Activated CD4-positive, alpha-beta T cell treated with anti-CD3 and anti-CD28 coated beads, Interleukin-2, Interleukin-6, amounts not matched to agents 100 ng/mL and 50 ng/mL, durations not matched to agents 16 hours and 8 hours (primary cell): ENCODE measurements around the gene SMARCD2.
"Not testable (repeated sequence)": the region's sequence is repeated elsewhere in the genome, so short reads cannot be mapped to it uniquely, and the experiment has no call there.

Experiments
- DNase-seq: peaks from one replicate; pipeline ENCODE4 v3.0.0-alpha.2; 2020

Gene SMARCD2

DNA sequence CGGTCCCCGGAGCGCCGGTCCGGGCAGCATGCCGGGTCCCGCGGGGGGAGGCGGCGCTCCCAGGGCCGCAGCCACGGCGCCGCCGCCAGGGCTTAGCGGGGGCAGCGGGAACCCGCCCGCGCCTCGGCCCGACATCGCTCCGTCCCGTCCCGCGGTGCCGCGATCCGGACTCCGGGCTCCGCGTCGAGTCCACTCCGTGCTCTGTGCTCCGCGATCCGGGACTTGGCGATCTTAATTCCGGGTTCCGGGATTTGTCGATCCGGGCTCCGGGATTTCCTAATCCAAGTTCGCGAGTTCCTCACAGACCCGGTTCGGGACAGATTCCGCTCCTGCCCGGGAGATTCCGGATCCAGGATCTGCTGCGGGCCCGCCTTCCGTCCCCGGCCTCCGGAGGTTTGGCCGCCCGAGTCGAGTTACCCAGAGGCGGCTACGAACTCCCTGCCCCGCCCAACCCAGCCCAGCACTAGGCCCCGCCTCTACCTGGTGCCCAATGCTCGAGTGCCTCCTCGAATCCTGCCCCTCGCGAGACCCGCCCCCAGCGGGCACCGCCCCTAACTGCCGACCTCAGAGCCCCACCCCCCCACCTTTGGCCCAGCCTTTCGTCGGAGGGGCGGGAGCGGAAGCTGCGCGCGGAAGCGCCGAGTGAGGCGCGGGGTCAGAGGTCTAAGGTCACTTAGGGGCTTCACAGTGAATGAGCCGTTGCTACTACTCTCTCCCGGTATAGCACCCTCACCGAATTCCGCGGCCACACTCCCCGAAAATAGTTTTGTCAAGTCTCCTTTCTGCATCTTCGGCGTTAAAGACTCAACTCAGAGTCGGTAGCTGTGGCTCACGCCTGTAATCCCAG lies at the start of gene SMARCD2:
Gene SMARCD2, minus strand, starts transcription at position 146 of the 847 bp plus-strand sequence. Its CDS starts 11 bp downstream, at position 135.
- peak; percentile 100 for DNase-seq

GRCh38 chr17:63889026-63889848 lies 46.8 kb upstream of the SMARCD2 start:
- DNase-seq, result peak; percentile 48

DNA sequence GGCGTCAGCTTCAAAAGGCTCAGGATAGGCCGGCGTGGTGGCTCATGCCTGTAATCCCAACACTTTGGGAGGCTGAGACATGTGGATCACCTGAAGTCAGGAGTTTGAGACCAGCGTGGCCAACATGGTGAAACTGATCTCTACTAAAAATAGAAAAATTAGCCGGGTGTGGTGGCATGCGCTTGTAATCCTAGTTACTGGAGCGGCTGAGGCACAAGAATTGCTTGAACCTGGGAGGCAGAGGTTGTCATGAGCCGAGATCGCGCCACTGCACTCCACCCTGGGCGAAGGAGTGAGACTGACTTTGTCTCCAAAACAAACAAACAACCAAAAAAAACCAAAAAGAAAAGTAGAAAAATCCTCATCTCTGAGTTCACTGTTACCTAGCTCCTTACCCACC lies 42.6 kb upstream of the SMARCD2 start:
- not testable (repeated sequence) for DNase-seq

- DNase-seq, result not testable (repeated sequence)
Observed at GRCh38 chr17:63882626-63883126, 40.2 kb upstream of the SMARCD2 start.

GRCh38 chr17:63881935-63882601 lies 39.6 kb upstream of the SMARCD2 start, which contains the start of gene GH2:
Gene GH2 (minus strand): TSS chr17:63881944. CDS start chr17:63881801, 143 bp downstream.
- DNase-seq, result peak; percentile 70

- not testable (repeated sequence) for DNase-seq
Observed at GRCh38 chr17:63881337-63881736, 38.9 kb upstream of the SMARCD2 start.

DNA sequence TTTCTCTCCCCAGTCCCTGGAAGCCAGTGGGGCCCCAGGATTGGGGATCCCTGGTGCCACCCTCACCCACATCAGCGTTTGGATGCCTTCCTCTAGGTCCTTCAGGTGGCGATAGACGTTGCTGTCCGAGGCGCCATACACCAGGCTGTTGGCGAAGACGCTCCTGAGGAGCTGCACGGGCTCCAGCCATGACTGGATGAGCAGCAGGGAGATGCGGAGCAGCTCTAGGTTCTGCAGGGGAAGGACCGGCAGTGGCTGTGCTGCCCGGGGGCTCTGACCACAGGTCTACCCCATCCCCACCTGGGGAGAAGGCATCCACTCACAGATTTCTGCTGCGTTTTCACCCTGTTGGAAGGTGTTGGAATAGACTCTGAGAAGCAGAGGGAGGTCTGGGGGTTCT lies 38.2 kb upstream of the SMARCD2 start:
- no peak for DNase-seq

- not testable (repeated sequence) for DNase-seq
Observed at GRCh38 chr17:63878413-63878812, 35.9 kb upstream of the SMARCD2 start.

GRCh38 chr17:63874693-63875092 lies 32.2 kb upstream of the SMARCD2 start:
- DNase-seq, result not testable (repeated sequence)

- DNase-seq, result not testable (repeated sequence)
Observed at GRCh38 chr17:63874061-63874626, 31.7 kb upstream of the SMARCD2 start.

DNA sequence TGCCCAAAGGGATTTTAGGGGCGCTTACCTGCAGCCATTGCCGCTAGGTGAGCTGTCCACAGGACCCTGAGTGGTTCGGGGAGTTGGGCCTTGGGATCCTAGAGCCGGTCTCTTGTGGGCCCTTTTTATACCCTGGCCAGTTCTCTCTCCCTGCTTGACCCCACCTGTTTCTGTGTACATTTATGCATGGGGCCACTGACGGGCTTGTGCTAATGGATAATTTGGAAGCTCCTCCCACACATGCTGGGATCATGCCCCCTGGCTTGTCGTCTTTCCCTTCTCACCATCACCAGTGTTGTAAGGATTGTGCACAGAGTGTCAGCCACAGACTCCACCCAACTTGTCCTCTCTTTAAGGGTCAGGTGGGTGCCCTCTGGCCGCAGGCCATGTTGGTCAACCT lies 31.1 kb upstream of the SMARCD2 start, which contains the start of gene CSH2:
Gene CSH2, minus strand, starts transcription at position 101 of the 400 bp plus-strand sequence. Its CDS starts 63 bp downstream, at position 38.
- not testable (repeated sequence) for DNase-seq

DNA sequence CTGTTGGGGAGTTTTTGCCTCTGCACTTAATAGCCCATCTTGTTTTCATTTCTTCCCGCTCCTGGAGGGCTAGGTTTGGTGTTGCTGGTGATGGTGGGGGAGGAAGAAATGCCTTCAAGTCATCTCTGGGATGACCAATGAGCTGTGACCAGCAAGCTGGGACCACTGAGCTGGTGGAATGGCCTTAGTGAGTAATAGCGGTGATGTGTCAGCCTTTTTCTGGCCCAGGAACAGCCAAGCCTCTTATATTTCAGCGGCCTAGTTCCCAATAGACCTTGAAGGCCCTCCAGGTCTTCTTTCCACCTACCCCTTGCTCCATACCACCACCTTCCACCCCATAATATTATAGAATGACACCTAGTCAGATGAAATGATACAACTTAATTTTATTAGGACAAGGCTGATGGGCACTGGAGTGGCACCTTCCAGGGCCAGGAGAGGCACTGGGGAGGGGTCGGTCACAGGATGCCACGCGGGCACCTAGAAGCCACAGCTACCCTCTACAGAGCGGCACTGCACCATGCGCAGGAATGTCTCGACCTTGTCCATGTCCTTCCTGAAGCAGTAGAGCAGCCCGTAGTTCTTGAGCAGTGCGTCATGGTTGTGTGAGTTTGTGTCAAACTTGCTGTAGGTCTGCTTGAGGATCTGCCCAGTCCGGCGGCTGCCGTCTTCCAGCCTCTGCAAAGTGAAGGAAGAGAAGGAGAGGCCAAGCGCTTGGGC lies 29.3 kb upstream of the SMARCD2 start:
- DNase-seq, result not testable (repeated sequence)

- DNase-seq, result not testable (repeated sequence)
Observed at GRCh38 chr17:63870292-63870665, 27.8 kb upstream of the SMARCD2 start.

DNA sequence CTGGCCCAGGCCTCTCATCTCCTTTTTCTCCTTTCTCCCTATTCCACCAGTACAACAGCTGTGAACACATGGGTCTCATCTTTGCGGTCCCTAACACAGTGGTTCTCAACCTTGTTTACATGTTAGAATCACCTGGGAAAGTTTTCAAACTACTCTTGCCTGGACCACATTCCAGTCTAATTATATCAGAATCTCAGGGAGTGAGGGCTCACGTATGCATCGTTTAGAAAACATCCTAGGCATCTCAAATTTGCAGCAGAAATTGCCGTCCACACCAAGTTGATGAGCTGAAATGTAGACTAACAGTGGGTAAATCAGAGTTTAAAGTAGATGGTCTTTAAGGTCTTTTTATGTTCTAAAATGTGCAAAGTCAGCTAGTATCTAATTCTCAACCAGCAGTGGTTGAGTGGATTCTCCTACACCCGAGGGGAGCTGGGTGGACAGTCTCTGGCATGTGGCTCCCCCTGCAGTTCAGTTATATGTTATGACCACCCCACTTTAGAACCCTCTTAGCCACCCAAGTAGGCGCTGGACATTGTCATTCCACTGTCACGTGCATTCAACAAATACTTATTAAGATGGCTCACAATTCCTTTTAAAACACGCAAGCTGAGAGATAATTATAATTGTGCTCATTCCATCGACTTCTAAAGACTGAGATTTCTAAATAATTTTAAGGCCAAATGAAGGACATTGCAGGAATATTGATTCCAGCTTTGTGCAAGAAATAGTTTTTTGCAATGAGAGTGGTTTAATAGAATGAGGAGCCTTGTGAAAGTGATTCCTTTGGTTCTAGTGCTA lies 27.2 kb upstream of the SMARCD2 start:
- not testable (repeated sequence) for DNase-seq

GRCh38 chr17:63866625-63867024 lies 24.1 kb upstream of the SMARCD2 start:
- DNase-seq, result not testable (repeated sequence)

- DNase-seq, result no peak
Observed at GRCh38 chr17:63859257-63859656, 16.8 kb upstream of the SMARCD2 start.

DNA sequence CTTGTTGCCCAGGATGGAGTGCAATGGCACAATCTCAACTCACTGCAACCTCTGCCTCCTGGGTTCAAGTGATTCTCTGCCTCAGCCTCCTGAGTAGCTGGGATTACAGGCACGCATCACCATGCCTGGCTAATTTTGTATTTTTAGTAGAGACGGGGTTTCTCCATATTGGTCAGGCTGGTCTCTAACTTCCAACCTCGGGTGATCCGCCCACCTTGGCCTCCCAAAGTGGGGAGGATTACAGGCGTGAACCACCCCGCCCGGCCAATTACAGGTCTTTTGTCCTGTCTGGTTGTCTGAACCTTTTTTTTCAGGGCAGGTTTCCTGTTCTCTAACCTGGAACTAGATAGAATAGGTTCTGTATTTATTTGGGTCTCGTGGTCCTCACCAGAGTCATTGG lies 13.9 kb upstream of the SMARCD2 start:
- DNase-seq, result not testable (repeated sequence)

DNA sequence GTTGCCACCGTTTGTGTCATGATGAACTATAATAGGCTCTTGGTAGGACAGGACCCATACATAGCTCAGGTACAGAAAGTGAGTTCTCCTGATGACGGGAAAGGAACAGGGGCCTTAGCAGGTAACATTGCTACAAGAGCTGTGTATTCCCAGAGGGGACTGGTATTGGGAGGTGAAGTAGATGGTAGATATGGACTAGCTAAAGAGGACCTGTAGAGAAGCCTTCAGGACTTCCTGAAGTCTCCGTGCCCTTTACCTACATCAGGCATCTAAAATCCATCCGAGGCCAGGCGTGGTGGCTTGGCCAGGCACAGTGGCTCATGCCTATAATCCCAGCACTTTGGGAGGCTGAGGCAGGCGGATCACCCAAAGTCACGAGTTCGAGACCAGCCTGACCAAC lies 12.7 kb upstream of the SMARCD2 start:
- DNase-seq, result no peak

DNA sequence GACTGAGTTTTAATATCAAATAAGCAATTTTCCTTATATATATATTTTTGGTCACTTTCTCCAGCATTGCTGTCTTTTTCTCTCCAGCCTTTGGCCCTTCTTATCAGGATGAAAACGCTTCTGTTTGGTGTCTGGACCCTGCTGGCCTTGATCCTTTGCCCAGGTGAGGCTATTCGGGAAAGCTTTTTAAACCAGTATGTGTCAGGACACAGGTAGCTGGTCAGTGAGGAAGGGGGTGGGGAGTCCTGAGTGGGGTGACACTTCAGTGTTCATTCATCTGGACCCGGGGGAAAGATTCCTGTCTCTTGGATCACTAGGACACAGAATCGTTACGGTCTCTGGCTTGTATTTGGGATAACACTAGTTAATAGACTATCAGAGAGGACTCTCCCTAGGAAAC lies 12.2 kb upstream of the SMARCD2 start:
- DNase-seq, result no peak

DNA sequence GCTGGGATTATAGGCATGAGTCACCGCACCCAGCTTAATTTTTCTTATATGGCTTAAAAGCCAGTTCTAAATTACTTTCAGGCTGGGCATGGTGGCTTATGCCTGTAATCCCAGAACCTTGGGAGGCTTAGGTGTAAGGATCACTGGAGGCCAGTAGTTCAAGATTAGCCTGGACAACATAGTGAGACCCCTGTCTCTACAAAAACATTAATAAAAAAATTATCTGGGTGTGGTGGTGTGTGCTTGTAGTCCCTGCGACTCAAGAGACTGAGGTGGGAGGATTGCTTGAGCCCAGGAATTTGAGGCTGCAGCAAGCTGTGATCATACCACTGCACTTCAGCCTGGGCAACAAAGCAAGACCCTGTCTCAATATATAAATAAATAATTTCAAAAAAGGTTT lies 10.8 kb upstream of the SMARCD2 start:
- DNase-seq, result no peak

DNA sequence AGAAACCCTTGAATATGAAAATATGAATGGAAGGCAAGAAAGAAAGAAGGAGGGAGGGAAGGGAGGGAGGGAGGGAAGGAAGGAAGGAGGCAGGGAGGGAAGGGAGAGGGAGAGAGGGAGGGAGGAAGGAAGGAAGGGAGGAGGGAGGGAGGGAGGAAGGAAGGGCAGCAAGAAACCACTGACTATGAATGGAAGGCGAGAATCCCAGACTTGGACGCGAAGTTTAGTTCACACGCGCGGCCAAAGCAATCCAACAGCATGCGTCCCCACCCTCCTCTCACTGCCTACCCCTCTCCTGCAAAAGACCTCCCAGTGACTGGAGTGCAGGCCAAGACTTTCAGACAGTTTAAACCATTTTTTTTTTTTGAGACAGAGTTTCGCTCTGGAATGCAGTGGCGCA lies 7.9 kb upstream of the SMARCD2 start:
- no peak for DNase-seq
